Heart right ventricle (tissue), 16 donors: ENCODE measurements around the gene SLC51B. TPM values are rescaled to one million over a fixed set of nuclear protein-coding genes. Genes with fewer than 3 reads are reported as not detected.
"Not testable (repeated sequence)": the region's sequence is repeated elsewhere in the genome, so short reads cannot be mapped to it uniquely, and the experiment has no call there.

Source experiments
- ATAC-seq, 8 donors: fragments of 200-7000 bp; cut with Tn5 transposase; one replicate each; pipeline ENCODE4 v1.9.1; 2020; ENCODE audit warnings: mild to moderate bottlenecking in 8 of 8, moderate library complexity in 8 of 8, moderate number of reproducible peaks in 1 of 8
- DNase-seq, 2 donors: peaks; one replicate each; pipeline ENCODE4 v3.0.0-alpha.2; 2020
- H3K27ac ChIP-seq, 10 donors: fragments of 200-600 bp; sonication (generic) in 2 of 10; one replicate each; pipeline versions ENCODE4 v1.5.0 to v1.8.0; 2020 to 2022; ENCODE audit warnings: mild to moderate bottlenecking in 3 of 10
- H3K27me3 ChIP-seq, 7 donors: fragments of 200-600 bp; one replicate each; pipeline ENCODE4 v1.8.0; 2021 to 2022; ENCODE audit warnings: mild to moderate bottlenecking in 2 of 7
- H3K36me3 ChIP-seq, 9 donors: fragments of 200-600 bp; sonication (generic) in 1 of 9; one replicate each; pipeline versions ENCODE4 v1.5.0 to v1.8.0; 2020 to 2022; ENCODE audit warnings: mild to moderate bottlenecking in 2 of 9
- H3K4me1 ChIP-seq, 9 donors: fragments of 200-600 bp; sonication (generic) in 1 of 9; one replicate each; pipeline versions ENCODE4 v1.5.0 to v1.8.0; 2020 to 2022; ENCODE audit warnings: mild to moderate bottlenecking in 4 of 9
- H3K4me3 ChIP-seq, 10 donors: fragments of 200-600 bp; sonication (generic) in 2 of 10; one replicate each; pipeline versions ENCODE4 v1.5.0 to v1.8.0; 2020 to 2022; ENCODE audit warnings: mild to moderate bottlenecking in 7 of 10, moderate library complexity in 2 of 10
- H3K9me3 ChIP-seq, 11 donors: fragments of 200-600 bp in 10 of 11; sonication (generic) in 2 of 11; one replicate each; pipeline versions ENCODE4 v1.5.0 to v1.8.0; 2013 to 2022; ENCODE audit warnings: mild to moderate bottlenecking in 2 of 11, control low read depth in 1 of 11, moderate library complexity in 1 of 11
- WGBS, 2 donors: extraction: QIAGEN DNeasy Blood & Tissue Kit; methylation state at CpG; one replicate each; pipeline ENCODE4 v1.1.7; 2013; ENCODE audit warnings: inconsistent platforms in 1 of 2; 5-methylcytosine and 5-hydroxymethylcytosine counted together
- intact Hi-C, 10 donors: fragments of 100-400 bp; cut with DNase I; formaldehyde crosslinking; loops; one replicate each; pipeline versions ENCODE4 v1.11.1 to v1.14.2; 2022
- polyA plus RNA-seq, 2 donors: library from polyadenylated mRNA; stranded (reverse); fragments of 200-250 nt; gene quantifications; one replicate each; pipeline ENCODE4 v1.2.3, GENCODE V29; 2013
- total RNA-seq, 10 donors: library from RNA; stranded (reverse); fragmentation: NEBNext Ultra II Directional in 3 of 10; extraction: Animal tissue kit (Norgen Biotek cat#: 25700) in 3 of 10; gene quantifications; one replicate each; pipeline versions ENCODE4 v1.2.1 to v1.2.4, GENCODE V29; 2021 to 2023
- TF ChIP-seq, protein P1 (sequence below), 9 donors: fragments of 200-600 bp; sonication (generic) in 2 of 9; IDR thresholded peaks; one replicate each; pipeline versions ENCODE4 v1.5.0 to v1.8.0; 2021 to 2022; ENCODE audit warnings: antibody characterized with exemption in 9 of 9, mild to moderate bottlenecking in 5 of 9, moderate library complexity in 1 of 9
- donor health status: Arrhythmogenic right ventricular cardiomyopathy.
- donor health status: ischemic (EF 13 %, LVEDD 7.1; RV severe dilation, severe dysfunction).
- donor health status: healthy with polysubstance abuse.
- donor health status: DM: no; HTN: yes; CAD: no.
- donor health status: DM: no; HTN: no; CAD: no.
- donor health status: ischemic (EF 25% LVEDD 6.9; RV normal size, moderate dysfunction).
- donor health status: ischemic (EF 25% LVEDD 5.7; RV mildly dilated, moderate dysfunction).
- donor health status: healthy.
- donor health status: DM: yes; HTN: yes; CAD: no.
- donor health status: Ischemic cardiomyopathy.
- donor health status: ischemic (EF 35%, LVEDD 5.7; RV mildly dilated, moderate dysfunction).
- donor health status: nonischemic (EF 11% LVEDD 7.7; RV severe dilation, severe dysfunction).
- donor health status: DM: yes; HTN: yes; CAD: no.
- donor health status: PGD.
- donor health status: ischemic (EF 29% LVEDD 5.4; RV normal size, mild dysfunction).
- donor health status: nonischemic (EF 23%, LVEDD 6.1; RV moderate dilation, normal function).

Gene SLC51B
- total and polyA plus RNA-seq, 12 donors: 0.43 TPM; not detected in 11

DNA sequence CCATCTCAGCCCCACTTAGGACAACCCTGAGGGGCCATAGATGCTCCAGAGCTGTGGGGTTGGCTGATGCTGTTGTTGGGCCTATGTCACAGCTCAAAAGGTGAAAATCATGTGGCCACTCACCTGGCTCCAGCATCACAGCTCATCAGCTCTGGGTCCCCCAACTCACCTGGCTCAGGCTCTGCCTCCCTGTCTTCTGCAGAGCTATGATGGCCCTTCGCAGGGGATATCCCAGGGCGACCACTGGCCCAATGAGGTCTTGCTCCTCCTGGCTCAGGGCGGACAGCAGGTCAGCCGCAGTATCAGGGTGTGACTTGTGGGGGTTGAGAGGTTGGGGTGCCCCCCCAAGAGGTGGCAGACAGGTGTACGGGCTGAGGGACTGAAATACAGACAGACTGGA lies 54.1 kb downstream of the SLC51B start:
- ATAC-seq: no peak
- 97 to 98% methylated on average over 5 of the region's 5 CpGs for WGBS, 2 donors
- no peak overlapping the region for H3K27ac ChIP-seq

DNA sequence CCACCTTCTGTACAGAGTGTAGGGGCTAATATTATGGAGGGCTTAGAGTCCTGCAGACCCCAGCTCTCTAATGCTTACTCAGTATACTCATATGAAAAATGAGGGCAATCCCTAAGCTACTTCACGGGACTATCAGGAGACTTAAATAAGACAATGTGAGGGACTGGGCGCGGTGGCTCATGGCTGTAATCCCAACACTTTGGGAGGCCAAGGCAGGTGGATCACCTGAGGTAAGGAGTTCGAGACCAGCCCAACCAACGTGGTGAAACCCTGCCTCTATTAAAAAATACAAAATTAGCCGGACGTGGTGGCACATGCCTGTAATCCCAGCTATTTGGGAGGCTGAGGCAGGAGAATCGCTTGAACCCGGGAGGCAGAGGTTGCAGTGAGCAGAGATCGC lies 54.6 kb downstream of the SLC51B start:
- H3K4me3 ChIP-seq, H3K27me3 ChIP-seq, H3K27ac ChIP-seq, ATAC-seq, H3K9me3 ChIP-seq, DNase-seq: not testable (repeated sequence)
- WGBS, 2 donors: 96 to 97% methylated on average over 10 of the region's 10 CpGs
- intact Hi-C loops: loop anchor here in 9 of 10 donors (2.0 to 10.0 kb wide), 6 partner anchors 42 to 68 kb away; no protein-coding TSS in a partner anchor
- Histone ChIP-seq H3K4me1 (peaks cover 0 to 11% (median under 1%) of the 10 kb centered on the region in 9 donors), H3K36me3 (peaks cover 0 to 76% (median 9%) of the 10 kb centered on the region in 9 donors)

More for the DNA sequence above, 54.1 kb downstream of the SLC51B start:
- DNase-seq: no peak
- Histone ChIP-seq H3K4me3 (no peak overlapping the region), H3K4me1 (peaks cover 0 to 16% (median 4%) of the 10 kb centered on the region in 9 donors), H3K9me3 (no peaks in the 10 kb centered on the region), H3K36me3 (peaks cover 0 to 72% (median 9%) of the 10 kb centered on the region in 9 donors), H3K27me3 (no peaks in the 10 kb centered on the region)
- intact Hi-C loops: loop anchor here in 1 of 10 donors (5.0 kb wide), 1 partner anchor 42 kb away; no protein-coding TSS in a partner anchor
- TF ChIP-seq, protein P1, sequence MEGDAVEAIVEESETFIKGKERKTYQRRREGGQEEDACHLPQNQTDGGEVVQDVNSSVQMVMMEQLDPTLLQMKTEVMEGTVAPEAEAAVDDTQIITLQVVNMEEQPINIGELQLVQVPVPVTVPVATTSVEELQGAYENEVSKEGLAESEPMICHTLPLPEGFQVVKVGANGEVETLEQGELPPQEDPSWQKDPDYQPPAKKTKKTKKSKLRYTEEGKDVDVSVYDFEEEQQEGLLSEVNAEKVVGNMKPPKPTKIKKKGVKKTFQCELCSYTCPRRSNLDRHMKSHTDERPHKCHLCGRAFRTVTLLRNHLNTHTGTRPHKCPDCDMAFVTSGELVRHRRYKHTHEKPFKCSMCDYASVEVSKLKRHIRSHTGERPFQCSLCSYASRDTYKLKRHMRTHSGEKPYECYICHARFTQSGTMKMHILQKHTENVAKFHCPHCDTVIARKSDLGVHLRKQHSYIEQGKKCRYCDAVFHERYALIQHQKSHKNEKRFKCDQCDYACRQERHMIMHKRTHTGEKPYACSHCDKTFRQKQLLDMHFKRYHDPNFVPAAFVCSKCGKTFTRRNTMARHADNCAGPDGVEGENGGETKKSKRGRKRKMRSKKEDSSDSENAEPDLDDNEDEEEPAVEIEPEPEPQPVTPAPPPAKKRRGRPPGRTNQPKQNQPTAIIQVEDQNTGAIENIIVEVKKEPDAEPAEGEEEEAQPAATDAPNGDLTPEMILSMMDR (IDR thresholded peaks at IDR 0.05): no peak

DNA sequence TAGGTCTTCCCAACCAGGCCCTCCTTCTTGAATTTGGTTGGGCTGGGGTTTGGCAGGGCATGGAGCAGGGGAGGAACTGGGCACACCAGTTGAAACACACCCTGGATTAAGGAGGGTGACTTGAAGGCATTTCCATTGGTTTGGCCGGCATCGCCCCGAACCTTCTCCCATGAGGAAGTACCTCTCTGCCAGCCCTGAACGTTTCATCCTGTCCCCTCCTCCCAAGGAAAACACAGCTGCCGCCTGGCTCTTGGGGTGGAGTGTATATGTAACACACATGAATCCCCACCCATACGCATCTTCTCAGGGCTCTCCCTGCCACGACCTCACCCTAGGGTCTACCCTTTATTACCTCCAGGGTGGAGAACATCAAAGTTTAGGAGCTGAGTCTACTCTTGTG lies 55.3 kb downstream of the SLC51B start:
- Histone ChIP-seq H3K9me3 (no peaks in the 10 kb centered on the region), H3K36me3 (peaks cover 0 to 83% (median 14%) of the 10 kb centered on the region in 9 donors), H3K27me3 (no peaks in the 10 kb centered on the region), H3K4me3 (no peak overlapping the region), H3K27ac (no peak overlapping the region), H3K4me1 (peaks cover 0 to 7% (median 0%) of the 10 kb centered on the region in 9 donors)
- DNase-seq (no peak), ATAC-seq (no peak)
- TF ChIP-seq, protein P1 (IDR thresholded peaks at IDR 0.05): no peak
- WGBS, 2 donors: 87 to 94% methylated on average over 7 of the region's 7 CpGs
- intact Hi-C loops: loop anchor here in 8 of 10 donors (2.0 to 10.0 kb wide), 5 partner anchors 46 to 68 kb away; no protein-coding TSS in a partner anchor

DNA sequence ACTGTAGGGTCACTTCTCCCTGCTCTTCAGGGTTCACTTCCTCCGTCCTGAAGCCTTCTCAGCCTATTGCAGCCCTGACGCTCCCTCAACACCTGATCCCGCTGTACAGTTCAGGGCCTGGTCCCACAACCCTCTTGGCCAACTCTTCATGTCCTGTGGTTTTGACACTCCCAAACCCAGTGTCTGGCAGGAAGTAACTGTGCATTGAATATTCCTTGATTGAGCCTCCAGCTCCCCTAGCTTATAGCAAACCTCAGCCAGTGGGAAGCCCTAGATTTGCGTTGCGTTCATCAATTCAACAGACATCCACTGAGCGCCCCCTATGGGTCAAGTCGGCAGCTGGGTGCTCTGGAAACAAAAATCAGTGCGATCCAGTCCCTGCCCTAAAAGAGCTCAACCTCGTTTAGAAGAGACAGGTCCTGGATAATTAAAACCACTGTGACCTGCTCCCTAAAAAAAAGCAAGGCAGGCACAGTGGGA lies 56.3 kb downstream of the SLC51B start:
- ATAC-seq: peak in 7 of 8 donors; percentile 37 to 69 (median 60)
- WGBS, 2 donors: 34 to 38% methylated on average over 9 of the region's 9 CpGs
- H3K27me3 ChIP-seq: no peaks in the 10 kb centered on the region
- intact Hi-C loops: loop anchor here in 9 of 10 donors (1.0 to 10.0 kb wide), 6 partner anchors 47 to 69 kb away; no protein-coding TSS in a partner anchor
- H3K4me3 ChIP-seq: no peak overlapping the region
- peaks cover 0 to 90% (median 18%) of the 10 kb centered on the region in 9 donors for H3K36me3 ChIP-seq
- H3K27ac ChIP-seq: no peak overlapping the region
- no peaks in the 10 kb centered on the region for H3K9me3 ChIP-seq
- TF ChIP-seq, protein P1 (IDR thresholded peaks at IDR 0.05): peak; percentile 59 to 83 (median 77)
- H3K4me1 ChIP-seq: peaks cover 0 to 7% (median 0%) of the 10 kb centered on the region in 9 donors
- DNase-seq: peak; percentile 69 to 70
